IPS-15b (cell line): ENCODE measurements around the gene MS4A10.

Source experiments
- H3K27me3 ChIP-seq: one replicate; pipeline ENCODE4 v1.6.1; 2013; ENCODE audit warnings: low read length; ENCODE audit not compliant: control insufficient read depth, insufficient read depth
- H3K36me3 ChIP-seq: one replicate; pipeline ENCODE4 v1.6.1; 2013; ENCODE audit warnings: low read length; ENCODE audit not compliant: control insufficient read depth, insufficient read depth
- H3K4me1 ChIP-seq: one replicate; pipeline ENCODE4 v1.6.1; 2013; ENCODE audit warnings: mild to moderate bottlenecking, low read length; ENCODE audit not compliant: control insufficient read depth, insufficient read depth
- H3K4me3 ChIP-seq: one replicate; pipeline ENCODE4 v1.5.1; 2013; ENCODE audit warnings: low read depth, low read length
- H3K9ac ChIP-seq: one replicate; pipeline ENCODE4 v1.6.1; 2013; ENCODE audit warnings: low read depth, mild to moderate bottlenecking, low read length
- H3K9me3 ChIP-seq: one replicate; pipeline ENCODE4 v1.6.1; 2013; ENCODE audit warnings: mild to moderate bottlenecking, low read length; ENCODE audit not compliant: control insufficient read depth, insufficient read depth

MS4A10 gene

GRCh38 chr11:60845338-60845737 is 60.2 kb downstream of the MS4A10 start:
- peaks cover 26% of the 10 kb centered on the region for H3K36me3 ChIP-seq
- no peaks in the 10 kb centered on the region for H3K27me3 ChIP-seq
- no peak overlapping the region for H3K9ac ChIP-seq
- H3K9me3 ChIP-seq = no peaks in the 10 kb centered on the region
- H3K4me1 ChIP-seq = peaks cover 10% of the 10 kb centered on the region
- no peak overlapping the region for H3K4me3 ChIP-seq

DNA sequence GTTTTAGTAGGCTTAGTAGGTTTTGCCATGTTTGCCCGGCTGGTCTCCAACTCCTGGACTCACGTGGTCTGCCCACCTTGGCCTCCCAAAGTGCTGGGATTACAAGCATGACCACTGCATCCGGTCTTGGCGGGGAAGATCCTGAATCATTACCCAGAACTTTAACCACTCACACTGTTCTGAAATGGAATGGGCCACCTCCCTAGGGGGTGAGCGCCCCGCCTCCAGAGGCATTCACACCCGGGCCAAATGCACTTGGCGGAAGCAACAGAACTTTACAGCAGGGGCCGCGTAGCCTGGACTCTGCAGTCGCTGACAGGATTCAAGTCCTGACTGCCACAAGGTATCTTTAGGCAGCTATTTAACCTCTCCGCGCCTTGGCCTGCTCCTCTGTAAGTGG is 62.1 kb downstream of the MS4A10 start:
- no peak overlapping the region for H3K9ac ChIP-seq
- H3K27me3 ChIP-seq = peaks cover 6% of the 10 kb centered on the region
- no peaks in the 10 kb centered on the region for H3K9me3 ChIP-seq
- no peak overlapping the region for H3K4me3 ChIP-seq
- peaks cover 36% of the 10 kb centered on the region for H3K36me3 ChIP-seq
- H3K4me1 ChIP-seq = peaks cover 10% of the 10 kb centered on the region

DNA sequence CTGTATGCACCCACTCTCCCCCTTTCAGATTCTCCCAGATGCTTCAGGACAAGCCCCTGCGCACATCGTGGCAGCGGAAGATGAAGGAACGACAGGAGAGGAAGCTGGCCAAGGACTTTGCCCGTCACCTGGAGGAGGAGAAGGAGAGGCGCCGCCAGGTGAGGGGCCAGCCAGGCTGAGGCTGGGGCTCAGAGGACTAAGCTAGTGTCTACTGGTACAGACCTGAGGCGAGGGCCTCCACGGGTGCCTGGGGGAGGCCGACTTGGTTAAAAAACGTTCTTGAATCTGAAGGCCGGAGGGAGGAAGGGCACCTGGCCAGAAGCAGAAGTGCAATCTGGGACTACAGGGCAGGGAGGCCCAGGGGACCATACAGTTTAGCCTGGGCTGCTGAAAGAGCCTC is 62.8 kb downstream of the MS4A10 start:
- H3K9ac ChIP-seq = no peak overlapping the region
- peaks cover 36% of the 10 kb centered on the region for H3K36me3 ChIP-seq
- no peak overlapping the region for H3K4me3 ChIP-seq
- peaks cover 7% of the 10 kb centered on the region for H3K27me3 ChIP-seq
- H3K4me1 ChIP-seq = peaks cover 10% of the 10 kb centered on the region
- H3K9me3 ChIP-seq = no peaks in the 10 kb centered on the region

GRCh38 chr11:60848714-60849151 is 63.6 kb downstream of the MS4A10 start:
- Histone ChIP-seq H3K4me3 (no peak overlapping the region), H3K9ac (no peak overlapping the region), H3K36me3 (peaks cover 36% of the 10 kb centered on the region), H3K9me3 (no peaks in the 10 kb centered on the region), H3K4me1 (peaks cover 5% of the 10 kb centered on the region), H3K27me3 (peaks cover 15% of the 10 kb centered on the region)

DNA sequence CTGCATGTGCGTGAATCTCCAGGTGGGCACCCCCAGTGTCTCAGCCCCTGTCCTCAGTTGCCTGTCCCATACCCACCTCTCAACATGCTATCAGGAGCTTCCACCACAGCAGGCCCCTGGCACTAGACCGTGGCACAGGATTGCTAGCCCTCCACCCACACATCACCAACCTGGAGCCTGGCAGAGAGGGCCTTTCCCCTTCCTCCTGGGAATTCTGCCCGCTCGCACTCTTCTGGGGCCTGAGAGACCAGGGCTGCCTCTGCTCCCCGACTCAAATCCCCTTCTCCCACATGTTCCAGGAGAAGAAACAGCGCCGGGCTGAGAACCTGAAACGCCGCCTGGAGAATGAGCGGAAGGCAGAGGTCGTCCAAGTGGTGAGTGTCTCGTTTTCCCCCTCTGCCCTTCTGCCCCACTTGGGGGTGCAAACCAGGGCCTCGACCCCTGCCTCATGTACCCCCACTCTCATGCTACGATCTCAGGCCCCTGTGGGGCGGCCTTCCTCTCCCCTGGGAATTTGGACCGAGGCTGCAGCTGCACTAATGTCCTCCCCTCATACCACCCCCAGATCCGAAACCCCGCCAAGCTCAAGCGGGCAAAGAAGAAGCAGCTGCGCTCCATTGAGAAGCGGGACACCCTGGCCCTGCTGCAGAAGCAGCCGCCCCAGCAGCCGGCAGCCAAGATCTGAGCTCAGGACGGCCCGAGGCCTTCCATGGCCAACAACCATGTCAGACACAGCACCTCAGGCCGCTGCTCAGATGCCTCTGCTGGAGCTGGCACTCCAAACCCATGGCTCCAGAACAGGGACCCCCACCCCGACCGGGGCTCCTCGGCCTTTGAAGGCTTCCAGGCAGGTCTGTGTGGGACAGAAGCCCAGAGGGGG is 64.7 kb downstream of the MS4A10 start:
- H3K9ac ChIP-seq = no peak overlapping the region
- peaks cover 36% of the 10 kb centered on the region for H3K36me3 ChIP-seq
- H3K9me3 ChIP-seq = no peaks in the 10 kb centered on the region
- no peak overlapping the region for H3K4me3 ChIP-seq
- H3K27me3 ChIP-seq = peaks cover 27% of the 10 kb centered on the region
- H3K4me1 ChIP-seq = peaks cover 5% of the 10 kb centered on the region
